Suppressor macrophage treated with lipopolysaccharide for 4 hours (primary cell): ENCODE measurements around the gene ARMC8.

Experiments used
- DNase-seq: peaks from one replicate; pipeline ENCODE4 v3.0.0-alpha.2; 2020

Gene ARMC8

GRCh38 chr3:138254216-138254615 lies 67.1 kb downstream of the ARMC8 start:
- DNase-seq, result no peak

GRCh38 chr3:138256022-138256421 lies 68.9 kb downstream of the ARMC8 start:
- no peak for DNase-seq

GRCh38 chr3:138257986-138258385 lies 70.9 kb downstream of the ARMC8 start:
- DNase-seq, result no peak

- no peak for DNase-seq
Measured at GRCh38 chr3:138259126-138259525, 72.0 kb downstream of the ARMC8 start.

- DNase-seq, result no peak
Measured at GRCh38 chr3:138260611-138261010, 73.5 kb downstream of the ARMC8 start.

- no peak for DNase-seq
Measured at GRCh38 chr3:138263104-138263503, 76.0 kb downstream of the ARMC8 start.

- no peak for DNase-seq
Measured at GRCh38 chr3:138265745-138266144, 78.6 kb downstream of the ARMC8 start.

GRCh38 chr3:138267083-138267482 lies 80.0 kb downstream of the ARMC8 start:
- no peak for DNase-seq

- DNase-seq, result no peak
Measured at GRCh38 chr3:138270245-138270644, 83.1 kb downstream of the ARMC8 start.

- DNase-seq, result peak; percentile 56
Measured at GRCh38 chr3:138271189-138271794, 84.2 kb downstream of the ARMC8 start.

- no peak for DNase-seq
Measured at GRCh38 chr3:138281561-138281960, 94.5 kb downstream of the ARMC8 start.

- no peak for DNase-seq
Measured at GRCh38 chr3:138282836-138283235, 95.7 kb downstream of the ARMC8 start.

GRCh38 chr3:138284079-138284478 lies 97.0 kb downstream of the ARMC8 start:
- DNase-seq, result no peak

GRCh38 chr3:138284957-138285477 lies 97.9 kb downstream of the ARMC8 start:
- no peak for DNase-seq

GRCh38 chr3:138289260-138289659 lies 102.2 kb downstream of the ARMC8 start:
- DNase-seq, result no peak

- DNase-seq, result no peak
Measured at GRCh38 chr3:138289701-138290100, 102.6 kb downstream of the ARMC8 start.

GRCh38 chr3:138296639-138297038 lies 109.5 kb downstream of the ARMC8 start:
- DNase-seq, result no peak

- DNase-seq, result no peak
Measured at GRCh38 chr3:138297059-138297607, 110.0 kb downstream of the ARMC8 start.

GRCh38 chr3:138297876-138298275 lies 110.8 kb downstream of the ARMC8 start:
- no peak for DNase-seq

GRCh38 chr3:138300647-138301046 lies 113.5 kb downstream of the ARMC8 start:
- no peak for DNase-seq

GRCh38 chr3:138303474-138303873 lies 116.4 kb downstream of the ARMC8 start:
- DNase-seq, result no peak

- DNase-seq, result no peak
Measured at GRCh38 chr3:138307899-138308298, 120.8 kb downstream of the ARMC8 start.

GRCh38 chr3:138308783-138309182 lies 121.7 kb downstream of the ARMC8 start:
- no peak for DNase-seq

GRCh38 chr3:138310494-138310893 lies 123.4 kb downstream of the ARMC8 start:
- no peak for DNase-seq

GRCh38 chr3:138314751-138315150 lies 127.7 kb downstream of the ARMC8 start:
- no peak for DNase-seq
